22Rv1 (cell line): ENCODE data around the gene HOMER3.

ENCODE experiments used
- H3K27ac ChIP-seq: fragments of 450-650 bp; 2 replicates; pipeline ENCODE4 v1.5.1; 2017
- ZFX ChIP-seq: fragments of 450-650 bp; IDR thresholded peaks from 2 replicates; pipeline ENCODE4 v1.6.1; 2017; ENCODE audit warnings: antibody characterized with exemption, borderline replicate concordance
- TF ChIP-seq, protein P1 (sequence below): fragments of 450-650 bp; IDR thresholded peaks from 2 replicates; pipeline ENCODE4 v1.5.1; 2017; ENCODE audit warnings: mild to moderate bottlenecking

The HOMER3 gene

DNA sequence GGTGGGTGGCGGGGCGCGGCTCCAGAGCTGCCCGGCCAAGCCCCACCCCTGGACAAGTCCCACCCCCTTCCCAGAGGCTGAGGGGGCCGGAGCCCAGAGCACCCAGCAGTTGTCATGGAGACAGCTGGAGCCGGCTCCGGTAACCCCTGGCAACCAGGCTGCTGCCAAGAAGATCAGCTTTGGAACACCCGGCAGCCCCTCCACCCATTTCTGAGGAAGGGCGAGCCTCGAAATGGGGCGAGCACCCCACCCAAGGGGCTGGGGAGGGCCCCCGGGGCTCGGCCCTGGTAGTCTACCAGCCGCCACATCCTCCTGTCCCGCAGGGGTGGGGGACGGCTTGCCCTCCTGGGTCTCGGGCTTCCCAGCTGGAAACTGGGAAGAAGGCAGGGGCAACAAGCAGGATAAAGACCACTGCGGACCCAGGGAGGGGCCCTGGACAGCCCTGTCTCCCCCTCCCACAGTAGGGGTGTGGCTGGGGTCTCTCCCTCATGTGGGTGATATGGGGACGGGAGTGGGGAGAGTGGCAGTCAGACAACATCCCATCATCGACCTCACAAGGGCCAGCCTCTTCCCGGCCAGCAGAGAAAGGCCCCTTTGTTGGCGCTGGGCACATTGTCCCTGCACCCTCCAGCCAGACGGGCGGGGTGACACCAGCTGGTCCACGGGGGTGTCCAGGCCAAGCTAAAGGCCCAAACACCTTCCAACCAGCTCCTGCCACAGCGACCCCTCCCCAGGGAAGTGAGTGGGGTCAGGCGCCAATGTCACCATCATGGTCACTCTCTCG lies 46.6 kb downstream of the HOMER3 start:
- H3K27ac ChIP-seq = no peak overlapping the region; the same call in 1 of the 2 replicates
- no peak for TF ChIP-seq ZFX
- TF ChIP-seq, protein P1, sequence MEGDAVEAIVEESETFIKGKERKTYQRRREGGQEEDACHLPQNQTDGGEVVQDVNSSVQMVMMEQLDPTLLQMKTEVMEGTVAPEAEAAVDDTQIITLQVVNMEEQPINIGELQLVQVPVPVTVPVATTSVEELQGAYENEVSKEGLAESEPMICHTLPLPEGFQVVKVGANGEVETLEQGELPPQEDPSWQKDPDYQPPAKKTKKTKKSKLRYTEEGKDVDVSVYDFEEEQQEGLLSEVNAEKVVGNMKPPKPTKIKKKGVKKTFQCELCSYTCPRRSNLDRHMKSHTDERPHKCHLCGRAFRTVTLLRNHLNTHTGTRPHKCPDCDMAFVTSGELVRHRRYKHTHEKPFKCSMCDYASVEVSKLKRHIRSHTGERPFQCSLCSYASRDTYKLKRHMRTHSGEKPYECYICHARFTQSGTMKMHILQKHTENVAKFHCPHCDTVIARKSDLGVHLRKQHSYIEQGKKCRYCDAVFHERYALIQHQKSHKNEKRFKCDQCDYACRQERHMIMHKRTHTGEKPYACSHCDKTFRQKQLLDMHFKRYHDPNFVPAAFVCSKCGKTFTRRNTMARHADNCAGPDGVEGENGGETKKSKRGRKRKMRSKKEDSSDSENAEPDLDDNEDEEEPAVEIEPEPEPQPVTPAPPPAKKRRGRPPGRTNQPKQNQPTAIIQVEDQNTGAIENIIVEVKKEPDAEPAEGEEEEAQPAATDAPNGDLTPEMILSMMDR = no peak

DNA sequence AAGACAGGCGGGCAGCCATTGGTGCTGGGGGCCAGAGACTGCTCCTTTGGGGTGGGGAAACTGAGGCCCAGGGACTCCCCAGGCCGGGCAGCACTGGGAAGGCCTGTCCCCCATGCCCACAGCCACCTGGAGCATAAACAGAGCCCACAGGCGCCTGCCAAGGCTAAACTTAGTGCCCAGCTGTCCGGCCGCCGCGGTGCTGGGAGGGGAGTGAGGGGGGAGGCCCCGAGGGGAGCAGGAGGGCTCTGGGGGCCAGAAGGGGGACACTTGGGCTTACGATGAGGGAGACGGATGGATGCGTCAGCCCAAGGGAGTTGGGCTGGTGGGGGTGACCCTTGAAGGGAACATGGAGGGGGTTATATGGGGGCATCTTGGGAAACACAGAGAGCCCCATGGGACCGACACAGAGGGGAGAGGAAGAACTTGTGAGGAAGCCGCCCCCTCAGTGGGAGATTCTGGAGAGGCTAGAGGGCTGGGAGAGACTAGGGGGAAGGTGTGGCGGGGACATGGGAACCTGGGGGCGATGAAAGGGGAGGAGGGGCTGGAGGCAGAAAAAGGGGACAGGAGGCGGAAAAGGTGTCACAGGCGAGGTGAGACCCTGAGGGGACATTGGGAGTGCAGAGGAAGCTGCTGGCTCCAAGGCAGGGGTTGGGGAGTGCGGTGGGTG lies 47.3 kb downstream of the HOMER3 start:
- H3K27ac ChIP-seq = no peak overlapping the region
- TF ChIP-seq ZFX = no peak
- TF ChIP-seq, protein P1 = no peak

DNA sequence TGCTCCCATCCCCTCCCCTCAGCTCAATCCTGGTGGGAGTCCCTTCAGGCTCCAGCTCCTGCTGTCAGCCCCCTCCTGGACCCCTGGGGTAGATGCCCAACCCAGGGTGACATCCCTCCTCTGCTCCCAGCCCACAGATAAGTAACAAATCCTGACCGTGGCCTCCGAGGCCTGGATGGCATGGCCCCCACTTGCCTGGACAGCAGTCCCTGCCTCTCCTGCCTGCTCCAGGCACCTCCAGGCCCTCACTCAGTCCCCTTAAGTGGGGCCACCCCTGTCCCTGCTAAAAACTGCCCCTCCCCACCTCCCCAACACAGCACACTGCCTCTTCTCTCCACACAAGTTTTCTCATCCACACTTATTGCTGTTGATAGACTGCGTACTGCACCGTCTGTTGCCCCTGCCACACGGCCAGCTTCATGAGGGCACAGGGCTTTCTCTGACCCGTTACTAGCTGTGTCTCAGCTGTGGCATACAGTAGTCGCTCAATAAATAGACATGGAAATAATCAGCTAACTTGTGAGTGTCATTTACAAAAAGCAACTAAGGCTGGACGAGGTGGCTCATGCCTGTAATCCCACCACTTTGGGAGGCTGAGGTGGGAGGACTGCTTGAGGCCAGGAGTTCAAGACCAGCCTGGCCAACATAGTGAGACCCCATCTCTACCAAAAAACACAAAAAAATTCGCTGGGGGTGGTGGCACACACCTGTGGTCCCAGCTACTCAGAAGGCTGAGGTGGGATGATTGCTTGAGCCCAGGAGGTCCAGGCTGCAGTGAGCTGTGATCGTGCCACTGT lies 50.9 kb downstream of the HOMER3 start:
- TF ChIP-seq, protein P1 = no peak
- no peak for TF ChIP-seq ZFX
- no peak overlapping the region for H3K27ac ChIP-seq

DNA sequence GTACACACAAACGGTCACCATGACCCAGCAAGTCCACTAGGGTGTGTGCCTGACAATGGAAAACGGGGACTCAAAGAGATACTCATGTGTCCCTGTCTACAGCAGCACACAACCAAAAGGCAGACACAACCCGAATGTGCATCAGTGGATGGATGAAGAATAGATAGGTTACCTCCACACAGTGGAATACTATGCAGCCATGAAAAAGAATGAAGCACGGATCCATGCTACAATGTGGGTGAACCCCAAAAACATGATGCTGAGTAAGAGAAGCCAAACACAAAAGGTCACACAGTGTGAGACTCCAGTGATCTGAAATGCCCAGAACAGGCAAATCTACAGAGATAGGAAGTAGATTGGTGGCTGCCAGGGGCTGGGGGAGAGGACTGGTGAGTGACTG lies 54.0 kb downstream of the HOMER3 start:
- TF ChIP-seq ZFX = no peak
- TF ChIP-seq, protein P1 = no peak
- no peak overlapping the region for H3K27ac ChIP-seq

DNA sequence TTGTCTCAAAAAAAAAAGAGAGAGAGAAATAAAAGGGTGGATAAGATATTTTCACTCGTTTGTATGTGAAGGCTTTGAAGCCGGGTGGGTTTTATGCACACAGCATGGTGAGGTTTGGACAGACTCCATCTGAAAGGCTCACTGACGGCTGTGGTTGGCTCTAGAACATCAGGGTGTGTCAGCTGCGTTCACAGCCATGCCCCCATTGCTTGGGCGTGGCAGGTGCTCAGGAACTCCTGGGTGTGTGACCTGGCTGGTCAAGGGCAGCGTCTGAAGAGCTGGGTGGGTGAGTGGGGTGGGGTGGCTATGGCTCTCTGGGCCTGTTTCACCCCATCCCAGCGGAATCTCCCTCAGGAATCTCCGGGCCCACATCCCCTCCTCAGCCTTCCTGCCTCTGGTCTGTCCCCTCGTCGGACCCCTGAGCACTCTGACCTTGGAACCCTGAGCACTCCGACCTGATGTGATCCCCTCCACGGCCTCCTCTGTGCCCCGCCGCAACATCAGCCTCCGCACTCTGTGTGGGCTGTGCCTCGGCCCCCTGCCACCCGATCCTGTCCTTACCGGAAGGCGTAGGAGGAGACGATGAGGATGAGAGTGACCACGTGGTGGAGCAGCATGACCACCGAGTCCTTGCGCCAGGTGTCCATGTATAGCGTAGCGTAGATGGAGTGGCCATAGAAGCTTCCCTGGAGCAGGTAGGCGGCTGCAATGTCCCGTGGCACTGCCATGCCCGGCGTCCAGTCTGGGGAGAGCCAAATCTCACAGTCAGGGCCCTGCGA lies 57.3 kb downstream of the HOMER3 start:
- TF ChIP-seq, protein P1 = no peak
- TF ChIP-seq ZFX = no peak
- H3K27ac ChIP-seq = no peak overlapping the region

DNA sequence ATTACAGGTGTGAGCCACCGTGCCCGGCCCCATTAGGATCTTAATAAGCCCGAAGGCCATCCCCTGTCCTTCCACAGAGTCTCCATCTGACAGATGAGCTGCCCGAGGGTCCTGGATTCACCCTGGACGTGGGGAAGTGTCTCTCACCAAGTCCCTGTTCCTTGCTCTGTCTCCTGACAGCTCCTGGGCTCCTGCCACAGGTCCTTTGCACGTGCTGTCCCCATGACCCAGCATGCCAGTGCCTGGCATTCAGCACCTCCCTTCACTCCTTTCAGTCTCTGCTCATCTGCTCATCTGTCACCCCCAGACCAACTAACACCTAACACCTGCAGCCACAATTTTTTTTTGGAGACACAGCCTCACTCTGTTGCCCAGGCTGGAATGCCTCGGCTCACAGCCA lies 59.5 kb downstream of the HOMER3 start:
- TF ChIP-seq, protein P1 = no peak
- no peak for TF ChIP-seq ZFX
- no peak overlapping the region for H3K27ac ChIP-seq
